Measurements from ENCODE around the gene H2AZ2.

H2AZ2 gene

DNA sequence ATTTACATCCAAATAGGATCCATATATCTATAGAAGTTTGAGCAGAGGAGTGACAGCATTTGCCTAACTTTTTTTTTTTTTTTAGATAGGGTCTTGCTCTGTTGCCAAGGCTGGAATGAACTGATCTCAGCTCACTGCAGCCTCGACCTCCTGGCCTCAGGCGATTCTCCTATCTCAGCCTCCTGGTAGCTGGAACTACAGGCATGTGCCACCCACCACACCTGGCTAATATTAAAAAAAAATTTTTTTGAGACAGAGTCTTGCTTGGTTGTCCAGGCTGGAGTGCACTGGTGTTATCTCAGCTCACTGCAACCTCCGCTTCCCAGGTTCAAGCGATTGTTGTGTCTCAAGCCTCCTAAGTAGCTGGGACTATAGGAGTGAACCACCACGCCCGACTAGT, 36.3 kb downstream of the H2AZ2 start:
- H3K4me3 ChIP-seq (replicated peaks; ENCODE audit: insufficient read depth, low read length) = no peak overlapping the region
- H3K27ac ChIP-seq (replicated peaks) = no peak overlapping the region
- no peak for DNase-seq (ENCODE audit: low read depth in 1 of 2, low spot score in 1 of 2)
- TF ChIP-seq, protein P1, sequence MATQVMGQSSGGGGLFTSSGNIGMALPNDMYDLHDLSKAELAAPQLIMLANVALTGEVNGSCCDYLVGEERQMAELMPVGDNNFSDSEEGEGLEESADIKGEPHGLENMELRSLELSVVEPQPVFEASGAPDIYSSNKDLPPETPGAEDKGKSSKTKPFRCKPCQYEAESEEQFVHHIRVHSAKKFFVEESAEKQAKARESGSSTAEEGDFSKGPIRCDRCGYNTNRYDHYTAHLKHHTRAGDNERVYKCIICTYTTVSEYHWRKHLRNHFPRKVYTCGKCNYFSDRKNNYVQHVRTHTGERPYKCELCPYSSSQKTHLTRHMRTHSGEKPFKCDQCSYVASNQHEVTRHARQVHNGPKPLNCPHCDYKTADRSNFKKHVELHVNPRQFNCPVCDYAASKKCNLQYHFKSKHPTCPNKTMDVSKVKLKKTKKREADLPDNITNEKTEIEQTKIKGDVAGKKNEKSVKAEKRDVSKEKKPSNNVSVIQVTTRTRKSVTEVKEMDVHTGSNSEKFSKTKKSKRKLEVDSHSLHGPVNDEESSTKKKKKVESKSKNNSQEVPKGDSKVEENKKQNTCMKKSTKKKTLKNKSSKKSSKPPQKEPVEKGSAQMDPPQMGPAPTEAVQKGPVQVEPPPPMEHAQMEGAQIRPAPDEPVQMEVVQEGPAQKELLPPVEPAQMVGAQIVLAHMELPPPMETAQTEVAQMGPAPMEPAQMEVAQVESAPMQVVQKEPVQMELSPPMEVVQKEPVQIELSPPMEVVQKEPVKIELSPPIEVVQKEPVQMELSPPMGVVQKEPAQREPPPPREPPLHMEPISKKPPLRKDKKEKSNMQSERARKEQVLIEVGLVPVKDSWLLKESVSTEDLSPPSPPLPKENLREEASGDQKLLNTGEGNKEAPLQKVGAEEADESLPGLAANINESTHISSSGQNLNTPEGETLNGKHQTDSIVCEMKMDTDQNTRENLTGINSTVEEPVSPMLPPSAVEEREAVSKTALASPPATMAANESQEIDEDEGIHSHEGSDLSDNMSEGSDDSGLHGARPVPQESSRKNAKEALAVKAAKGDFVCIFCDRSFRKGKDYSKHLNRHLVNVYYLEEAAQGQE (IDR thresholded peaks at IDR 0.05; ENCODE audit: insufficient replicate concordance, low read depth) = no peak
- TF ChIP-seq POLR2AphosphoS5 (IDR thresholded peaks at IDR 0.05; ENCODE audit: low read depth) (no peak), SPI1 (IDR thresholded peaks at IDR 0.05; ENCODE audit: borderline replicate concordance, low read depth) (no peak), GABPA (IDR thresholded peaks at IDR 0.05; ENCODE audit: low read depth) (no peak)
- TF ChIP-seq, protein P2, sequence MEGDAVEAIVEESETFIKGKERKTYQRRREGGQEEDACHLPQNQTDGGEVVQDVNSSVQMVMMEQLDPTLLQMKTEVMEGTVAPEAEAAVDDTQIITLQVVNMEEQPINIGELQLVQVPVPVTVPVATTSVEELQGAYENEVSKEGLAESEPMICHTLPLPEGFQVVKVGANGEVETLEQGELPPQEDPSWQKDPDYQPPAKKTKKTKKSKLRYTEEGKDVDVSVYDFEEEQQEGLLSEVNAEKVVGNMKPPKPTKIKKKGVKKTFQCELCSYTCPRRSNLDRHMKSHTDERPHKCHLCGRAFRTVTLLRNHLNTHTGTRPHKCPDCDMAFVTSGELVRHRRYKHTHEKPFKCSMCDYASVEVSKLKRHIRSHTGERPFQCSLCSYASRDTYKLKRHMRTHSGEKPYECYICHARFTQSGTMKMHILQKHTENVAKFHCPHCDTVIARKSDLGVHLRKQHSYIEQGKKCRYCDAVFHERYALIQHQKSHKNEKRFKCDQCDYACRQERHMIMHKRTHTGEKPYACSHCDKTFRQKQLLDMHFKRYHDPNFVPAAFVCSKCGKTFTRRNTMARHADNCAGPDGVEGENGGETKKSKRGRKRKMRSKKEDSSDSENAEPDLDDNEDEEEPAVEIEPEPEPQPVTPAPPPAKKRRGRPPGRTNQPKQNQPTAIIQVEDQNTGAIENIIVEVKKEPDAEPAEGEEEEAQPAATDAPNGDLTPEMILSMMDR (IDR thresholded peaks at IDR 0.05; ENCODE audit: insufficient read depth, low read length) = no peak
- no peaks in the 10 kb centered on the region for H3K27me3 ChIP-seq (ENCODE audit: insufficient read depth, poor library complexity, severe bottlenecking)

DNA sequence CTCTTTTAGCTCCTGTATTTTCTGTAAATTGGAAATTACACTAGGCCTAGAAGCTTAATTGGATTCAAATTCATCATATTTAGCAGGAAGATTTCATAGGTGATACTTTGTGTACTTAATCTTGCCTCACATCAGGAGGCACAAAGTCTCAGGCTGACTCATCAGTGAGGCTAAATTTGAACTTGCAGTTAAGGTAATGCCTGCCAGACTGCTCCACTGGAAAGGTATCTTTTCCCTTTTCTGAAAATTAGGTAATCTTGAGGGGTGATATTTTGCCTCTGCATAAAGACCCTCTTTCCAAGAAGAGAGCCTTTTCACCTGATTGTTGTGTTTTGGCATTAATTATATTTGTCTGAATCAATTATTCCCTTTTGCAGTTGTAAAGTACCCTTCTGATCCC, 36.8 kb downstream of the H2AZ2 start:
- DNase-seq (ENCODE audit: low read depth in 1 of 2, low spot score in 1 of 2) = no peak
- Histone ChIP-seq H3K27me3 (ENCODE audit: insufficient read depth, poor library complexity, severe bottlenecking) (no peaks in the 10 kb centered on the region), H3K4me3 (replicated peaks; ENCODE audit: insufficient read depth, low read length) (no peak overlapping the region), H3K27ac (replicated peaks) (no peak overlapping the region)
- TF ChIP-seq, protein P2 (IDR thresholded peaks at IDR 0.05; ENCODE audit: insufficient read depth, low read length) = no peak
- TF ChIP-seq GABPA (IDR thresholded peaks at IDR 0.05; ENCODE audit: low read depth) (no peak), POLR2AphosphoS5 (IDR thresholded peaks at IDR 0.05; ENCODE audit: low read depth) (no peak), SPI1 (IDR thresholded peaks at IDR 0.05; ENCODE audit: borderline replicate concordance, low read depth) (no peak)
- TF ChIP-seq, protein P1 (IDR thresholded peaks at IDR 0.05; ENCODE audit: insufficient replicate concordance, low read depth) = no peak

DNA sequence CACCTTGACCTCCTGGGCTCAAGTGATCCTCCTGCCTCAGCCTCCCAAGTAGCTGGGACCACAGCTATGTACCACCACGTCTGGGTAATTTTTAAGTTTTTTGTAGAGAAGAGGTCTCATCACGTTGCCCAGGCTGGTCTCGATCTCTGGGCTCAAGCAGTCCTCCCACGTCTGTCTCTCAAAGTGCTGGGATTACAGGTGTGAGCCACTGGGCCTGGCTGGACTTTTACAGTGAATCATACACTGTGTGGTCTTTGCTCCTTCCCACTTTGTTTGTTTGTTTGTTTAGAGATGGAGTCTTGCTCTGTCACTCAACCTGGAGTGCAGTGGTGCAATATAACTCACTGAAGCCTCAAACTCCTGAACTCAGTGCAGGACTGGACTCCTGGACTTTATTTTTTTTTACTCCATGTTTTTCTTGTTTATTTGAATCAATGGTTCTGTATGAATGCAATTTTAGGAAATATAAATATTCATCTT, 38.9 kb downstream of the H2AZ2 start:
- DNase-seq (ENCODE audit: low read depth in 1 of 2, low spot score in 1 of 2) = no peak
- no peaks in the 10 kb centered on the region for H3K27me3 ChIP-seq (ENCODE audit: insufficient read depth, poor library complexity, severe bottlenecking)
- no peak overlapping the region for H3K27ac ChIP-seq (replicated peaks)
- TF ChIP-seq SPI1 (IDR thresholded peaks at IDR 0.05; ENCODE audit: borderline replicate concordance, low read depth) = no peak
- TF ChIP-seq, protein P1 (IDR thresholded peaks at IDR 0.05; ENCODE audit: insufficient replicate concordance, low read depth) = no peak
- TF ChIP-seq, protein P2 (IDR thresholded peaks at IDR 0.05; ENCODE audit: insufficient read depth, low read length) = no peak
- no peak for TF ChIP-seq POLR2AphosphoS5 (IDR thresholded peaks at IDR 0.05; ENCODE audit: low read depth)
- no peak for TF ChIP-seq GABPA (IDR thresholded peaks at IDR 0.05; ENCODE audit: low read depth)
- no peak overlapping the region for H3K4me3 ChIP-seq (replicated peaks; ENCODE audit: insufficient read depth, low read length)

Measured in HL-60 (cell line).